DND-41 (cell line): ENCODE results near the gene PCDH1.

ENCODE experiments used
- CTCF ChIP-seq: IDR thresholded peaks from 2 replicates; pipeline ENCODE4 v1.5.1; 2012; ENCODE audit warnings: borderline replicate concordance, low read length, moderate library complexity, mild to moderate bottlenecking; ENCODE audit not compliant: poor library complexity, severe bottlenecking; ENCODE audit errors: extremely low read depth
- EZH2 ChIP-seq: IDR thresholded peaks from 3 replicates; pipeline ENCODE4 v1.6.1; 2012; ENCODE audit warnings: borderline replicate concordance, low read depth, mild to moderate bottlenecking, moderate library complexity, low read length, inconsistent platforms; ENCODE audit not compliant: severe bottlenecking

- no peak for TF ChIP-seq EZH2
- TF ChIP-seq CTCF = no peak
Observed at GRCh38 chr5:141898448-141899049, 20.3 kb upstream of the PCDH1 start.
